ENCODE results near the gene RPL37. TPM values are rescaled to one million over a fixed set of nuclear protein-coding genes. Genes with fewer than 3 reads are reported as not detected.

RPL37 gene
- total RNA-seq, 1 donor from 2014 or later, result 2,223 TPM

- intact Hi-C loops (cut with micrococcal nuclease), result no loop called here
- Mint-ChIP-seq H3K27ac (no peak overlapping the region), H3K4me1 (peaks cover 19% of the 10 kb centered on the region), H3K27me3 (no peaks in the 10 kb centered on the region), H3K4me3 (no peak overlapping the region), H3K36me3 (ENCODE audit: low read depth) (no peaks in the 10 kb centered on the region), H3K9me3 (no peaks in the 10 kb centered on the region)
- ChIA-PET POLR2A (no interaction called here), CTCF (no interaction called here)
- TF ChIP-seq CTCF (IDR thresholded peaks at IDR 0.05), result no peak
- no peak for DNase-seq
- ATAC-seq (ENCODE audit: low read depth), result no peak
Measured at GRCh38 chr5:40844565-40844964, 9.5 kb upstream of the RPL37 start.

- intact Hi-C loops (cut with micrococcal nuclease), result no loop called here
- no peak for ATAC-seq (ENCODE audit: low read depth)
- no peak overlapping the region for H3K4me3 Mint-ChIP-seq
- CTCF ChIA-PET, result no interaction called here
- no peak for TF ChIP-seq CTCF (IDR thresholded peaks at IDR 0.05)
- H3K4me1 Mint-ChIP-seq, result peaks cover 14% of the 10 kb centered on the region
- H3K9me3 Mint-ChIP-seq, result no peaks in the 10 kb centered on the region
- POLR2A ChIA-PET, result interaction anchor here (0.9 kb wide), 1 partner anchor 12 kb away, joined by 4 read pairs; no protein-coding TSS in a partner anchor
- H3K27me3 Mint-ChIP-seq, result no peaks in the 10 kb centered on the region
- H3K27ac Mint-ChIP-seq, result no peak overlapping the region
- no peaks in the 10 kb centered on the region for H3K36me3 Mint-ChIP-seq (ENCODE audit: low read depth)
- DNase-seq, result no peak
Measured at GRCh38 chr5:40842351-40842750, 7.3 kb upstream of the RPL37 start.

GRCh38 chr5:40841068-40841805, 6.2 kb upstream of the RPL37 start, which contains the start of gene CARD6:
Gene CARD6, plus strand, starts transcription at chr5:40841367. Its CDS starts 16 bp downstream, at chr5:40841383.
- Mint-ChIP-seq H3K4me3 (peak within 1 kb of the TSS; percentile 90), H3K4me1 (peaks cover 15% of the 10 kb centered on the region), H3K36me3 (ENCODE audit: low read depth) (no peaks in the 10 kb centered on the region), H3K9me3 (no peaks in the 10 kb centered on the region), H3K27me3 (no peaks in the 10 kb centered on the region), H3K27ac (peak within 1 kb of the TSS; percentile 90)
- no peak for TF ChIP-seq CTCF (IDR thresholded peaks at IDR 0.05)
- CTCF ChIA-PET, result interaction anchor here (0.8 kb wide), 1 partner anchor 86 kb away, joined by 3 read pairs; the partner anchor contains the start of gene TTC33
- ATAC-seq (ENCODE audit: low read depth), result peak; percentile 37
- DNase-seq, result no peak
- POLR2A ChIA-PET, result interaction anchor here (0.7 to 1.1 kb wide), 2 partner anchors 10 to 42 kb away, joined by 3 to 4 read pairs; no protein-coding TSS in a partner anchor
- intact Hi-C loops (cut with micrococcal nuclease), result no loop called here

DNA sequence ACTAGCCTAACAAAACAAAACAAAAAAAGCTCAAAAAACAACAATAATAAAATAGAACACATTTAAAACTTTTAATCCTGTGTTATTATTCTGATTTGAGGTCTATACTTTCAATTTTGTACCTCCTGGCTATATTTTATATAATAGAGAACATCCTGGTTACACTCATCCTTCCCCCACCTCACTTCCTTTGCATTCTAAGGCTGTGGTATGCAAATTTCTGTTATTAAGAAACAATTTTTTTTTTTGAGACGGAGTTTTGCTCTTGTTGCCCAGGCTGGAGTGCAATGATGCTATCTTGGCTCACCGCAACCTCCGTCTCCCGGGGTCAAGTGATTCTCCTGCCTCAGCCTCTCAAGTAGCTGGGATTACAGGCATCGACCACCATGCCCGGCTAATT, 3.1 kb upstream of the RPL37 start:
- Mint-ChIP-seq H3K4me3 (no peak overlapping the region), H3K4me1 (peaks cover 42% of the 10 kb centered on the region), H3K36me3 (ENCODE audit: low read depth) (peaks cover 22% of the 10 kb centered on the region), H3K9me3 (no peaks in the 10 kb centered on the region), H3K27ac (no peak overlapping the region), H3K27me3 (no peaks in the 10 kb centered on the region)
- ATAC-seq (ENCODE audit: low read depth) (no peak), DNase-seq (no peak)
- no peak for TF ChIP-seq CTCF (IDR thresholded peaks at IDR 0.05)
- POLR2A ChIA-PET, result no interaction called here
- CTCF ChIA-PET, result no interaction called here
- intact Hi-C loops (cut with micrococcal nuclease), result loop anchor here (5.0 kb wide), 1 partner anchor 156 kb away; no protein-coding TSS in a partner anchor

DNA sequence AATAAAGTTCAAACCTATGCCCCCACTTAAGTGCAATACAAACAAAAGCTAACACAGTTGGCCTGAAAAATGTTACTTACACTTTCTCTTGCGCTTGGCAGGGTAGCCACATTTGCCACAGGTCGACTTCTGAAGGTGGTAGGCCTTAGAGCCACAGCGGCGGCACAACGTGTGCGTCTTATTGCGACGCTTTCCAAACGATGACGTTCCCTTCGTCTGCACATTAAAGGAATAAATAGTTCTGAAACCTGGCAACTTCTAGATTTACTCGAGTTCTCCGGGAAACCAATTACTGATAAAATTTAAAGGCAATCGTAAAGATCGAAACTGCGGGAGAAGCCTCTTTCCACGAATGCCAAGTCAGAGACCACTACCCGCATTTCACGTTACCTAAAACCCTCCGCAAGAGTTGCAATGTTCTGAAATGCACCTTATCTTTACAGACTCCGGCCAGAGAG, 602 bp downstream of the RPL37 start:
- POLR2A ChIA-PET, result interaction anchor here (0.6 to 1.8 kb wide), 10 partner anchors 11 to 1070 kb away, joined by 3 to 11 read pairs (median 4); partner anchors contain the start of genes PTGER4, RIMOC1 and TTC33
- intact Hi-C loops (cut with micrococcal nuclease), result loop anchor here (2.0 kb wide), 1 partner anchor 1760 kb away; the partner anchor contains the start of gene RICTOR
- ATAC-seq (ENCODE audit: low read depth) (no peak), DNase-seq (no peak)
- Mint-ChIP-seq H3K9me3 (no peaks in the 10 kb centered on the region), H3K4me3 (peak overlapping the region; percentile 100), H3K27ac (peak overlapping the region; percentile 99), H3K27me3 (no peaks in the 10 kb centered on the region), H3K4me1 (peaks cover 49% of the 10 kb centered on the region), H3K36me3 (ENCODE audit: low read depth) (peaks cover 57% of the 10 kb centered on the region)
- TF ChIP-seq CTCF (IDR thresholded peaks at IDR 0.05), result no peak
- CTCF ChIA-PET, result no interaction called here
